Measurements from ENCODE around the gene CCN2.
"Not testable (repeated sequence)": the region's sequence is repeated elsewhere in the genome, so short reads cannot be mapped to it uniquely, and the experiment has no call there.

CCN2 gene

DNA sequence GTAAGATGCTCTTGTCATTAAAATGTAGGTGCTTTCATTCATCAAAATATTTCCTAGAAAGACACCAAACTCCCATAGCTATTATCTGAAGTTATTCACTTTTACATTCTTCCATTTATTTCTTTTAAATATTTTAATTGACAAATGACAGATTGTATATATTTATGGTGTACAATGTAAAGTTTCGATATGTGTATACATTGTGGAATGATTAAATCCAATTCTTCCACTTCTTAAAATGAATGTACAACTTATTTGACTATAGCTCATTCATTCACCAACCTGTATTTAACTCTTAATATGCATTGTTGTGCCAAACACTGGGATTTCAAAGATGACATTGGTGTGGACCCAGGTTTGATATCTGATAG, 41.0 kb downstream of the CCN2 start:
- no peaks in the 10 kb centered on the region for H3K4me1 ChIP-seq (ENCODE audit: control insufficient read depth in 1 of 2, insufficient read depth in 1 of 2, low read depth in 1 of 2, low read length in 1 of 2)
- H3K27ac ChIP-seq = no peak overlapping the region
- no peak overlapping the region for H3K4me3 ChIP-seq (ENCODE audit: low read depth in 1 of 2, low read length in 1 of 2)
- peaks cover 32% of the 10 kb centered on the region for H3K27me3 ChIP-seq
- H3K9me3 ChIP-seq = no peaks in the 10 kb centered on the region
- TF ChIP-seq CTCF (IDR thresholded peaks at IDR 0.05) = no peak
- no peaks in the 10 kb centered on the region for H3K36me3 ChIP-seq

GRCh38 chr6:131909408-131910218, 41.6 kb downstream of the CCN2 start:
- no peaks in the 10 kb centered on the region for H3K36me3 ChIP-seq
- peak; percentile 23 for TF ChIP-seq CTCF (IDR thresholded peaks at IDR 0.05)
- H3K9me3 ChIP-seq = no peaks in the 10 kb centered on the region
- H3K27ac ChIP-seq = no peak overlapping the region
- H3K4me3 ChIP-seq (ENCODE audit: low read depth in 1 of 2, low read length in 1 of 2) = no peak overlapping the region
- peaks cover 32% of the 10 kb centered on the region for H3K27me3 ChIP-seq
- H3K4me1 ChIP-seq (ENCODE audit: control insufficient read depth in 1 of 2, insufficient read depth in 1 of 2, low read depth in 1 of 2, low read length in 1 of 2) = no peaks in the 10 kb centered on the region

GRCh38 chr6:131908787-131909186, 42.4 kb downstream of the CCN2 start:
- H3K4me1 ChIP-seq (ENCODE audit: control insufficient read depth in 1 of 2, insufficient read depth in 1 of 2, low read depth in 1 of 2, low read length in 1 of 2); H3K36me3 ChIP-seq; H3K27ac ChIP-seq; H3K9me3 ChIP-seq; H3K4me3 ChIP-seq (ENCODE audit: low read depth in 1 of 2, low read length in 1 of 2): not testable (repeated sequence)
- H3K27me3 ChIP-seq = peaks cover 31% of the 10 kb centered on the region

DNA sequence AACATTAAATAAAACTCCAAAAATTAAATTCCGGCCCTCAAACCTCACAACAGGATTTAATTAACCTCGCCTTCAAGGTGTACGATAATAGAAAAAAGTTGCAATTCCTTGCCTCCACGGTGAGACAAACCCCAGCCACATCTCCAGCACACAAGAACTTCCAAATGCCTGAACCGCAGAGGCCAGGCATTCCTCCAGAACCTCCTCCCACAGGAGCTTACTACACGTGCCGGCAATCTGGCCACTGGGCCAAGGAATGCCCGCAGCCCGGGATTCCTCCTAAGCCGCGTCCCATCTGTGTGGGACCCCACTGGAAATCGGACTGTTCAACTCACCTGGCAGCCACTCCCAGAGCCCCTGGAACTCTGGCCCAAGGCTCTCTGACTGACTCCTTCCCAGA, 47.4 kb downstream of the CCN2 start:
- not testable (repeated sequence) for H3K9me3 ChIP-seq; H3K36me3 ChIP-seq; H3K4me3 ChIP-seq (ENCODE audit: low read depth in 1 of 2, low read length in 1 of 2); H3K27me3 ChIP-seq; H3K27ac ChIP-seq; H3K4me1 ChIP-seq (ENCODE audit: control insufficient read depth in 1 of 2, insufficient read depth in 1 of 2, low read depth in 1 of 2, low read length in 1 of 2)

DNA sequence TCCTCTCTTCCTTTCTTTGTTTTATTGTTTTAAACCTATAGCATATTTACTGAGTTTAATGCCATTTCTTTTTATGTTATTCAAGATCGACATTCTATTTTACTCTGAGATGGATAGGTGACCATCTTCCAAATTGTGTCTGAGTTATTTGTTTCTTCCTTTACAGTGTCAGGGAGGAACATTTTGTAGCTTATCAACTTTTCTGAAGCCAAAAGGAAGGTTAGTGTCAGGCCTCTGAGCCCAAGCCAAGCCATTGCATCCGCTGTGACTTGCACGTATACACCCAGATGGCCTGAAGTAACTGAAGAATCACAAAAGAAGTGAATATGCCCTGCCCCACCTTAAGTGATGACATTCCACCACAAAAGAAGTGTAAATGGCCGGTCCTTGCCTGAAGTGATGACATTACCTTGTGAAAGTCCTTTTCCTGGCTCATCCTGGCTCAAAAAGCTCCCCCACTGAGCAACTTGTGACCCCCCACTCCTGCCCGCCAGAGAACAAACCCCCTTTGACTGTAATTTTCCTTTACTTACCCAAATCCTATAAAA, 49.8 kb downstream of the CCN2 start:
- not testable (repeated sequence) for H3K9me3 ChIP-seq; H3K4me3 ChIP-seq (ENCODE audit: low read depth in 1 of 2, low read length in 1 of 2); H3K27ac ChIP-seq; H3K27me3 ChIP-seq; H3K36me3 ChIP-seq; H3K4me1 ChIP-seq (ENCODE audit: control insufficient read depth in 1 of 2, insufficient read depth in 1 of 2, low read depth in 1 of 2, low read length in 1 of 2)

DNA sequence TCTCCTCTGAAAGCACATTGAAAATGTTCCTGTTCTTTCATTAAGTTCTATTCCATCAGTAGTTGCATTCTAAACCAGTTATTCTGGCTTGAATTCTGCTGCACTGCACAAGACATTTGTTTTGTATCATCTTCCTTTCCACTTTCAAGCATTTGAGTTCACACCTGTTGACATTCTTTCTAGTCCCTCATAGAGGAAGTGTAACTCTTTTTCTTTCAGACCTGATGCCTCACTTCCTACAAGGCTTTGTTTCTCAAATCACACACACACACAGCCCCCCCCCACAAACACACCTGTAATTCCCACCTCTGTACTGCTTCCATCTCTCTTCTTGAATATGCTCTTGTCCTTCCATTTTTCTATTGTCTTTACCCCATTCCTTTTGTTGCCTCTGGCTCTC, 50.9 kb downstream of the CCN2 start:
- Histone ChIP-seq H3K4me3 (ENCODE audit: low read depth in 1 of 2, low read length in 1 of 2) (no peak overlapping the region), H3K4me1 (ENCODE audit: control insufficient read depth in 1 of 2, insufficient read depth in 1 of 2, low read depth in 1 of 2, low read length in 1 of 2) (no peaks in the 10 kb centered on the region)
- TF ChIP-seq CTCF (IDR thresholded peaks at IDR 0.05) = no peak

GRCh38 chr6:131898718-131899117, 52.5 kb downstream of the CCN2 start:
- no peak overlapping the region for H3K4me3 ChIP-seq (ENCODE audit: low read depth in 1 of 2, low read length in 1 of 2)
- no peaks in the 10 kb centered on the region for H3K27me3 ChIP-seq
- H3K9me3 ChIP-seq = no peaks in the 10 kb centered on the region
- no peaks in the 10 kb centered on the region for H3K36me3 ChIP-seq
- H3K4me1 ChIP-seq (ENCODE audit: control insufficient read depth in 1 of 2, insufficient read depth in 1 of 2, low read depth in 1 of 2, low read length in 1 of 2) = no peaks in the 10 kb centered on the region
- no peak for TF ChIP-seq CTCF (IDR thresholded peaks at IDR 0.05)
- no peak overlapping the region for H3K27ac ChIP-seq

More for the DNA sequence above, 50.9 kb downstream of the CCN2 start:
- no peaks in the 10 kb centered on the region for H3K9me3 ChIP-seq
- H3K27me3 ChIP-seq = no peaks in the 10 kb centered on the region
- H3K36me3 ChIP-seq = no peaks in the 10 kb centered on the region
- no peak overlapping the region for H3K27ac ChIP-seq
